Trophoblast cell (in vitro differentiated cells and primary cell): ENCODE results near the gene SDCCAG8.

Experiments
- DNase-seq, 2 donors: peaks; one replicate each; pipeline ENCODE4 v3.0.0-alpha.2; 2016
- H2AFZ ChIP-seq: 2 replicates; pipeline ENCODE4 v1.6.1; 2013; ENCODE audit warnings: low read length, moderate library complexity, mild to moderate bottlenecking; ENCODE audit not compliant: insufficient read depth, poor library complexity
- H2AK5ac ChIP-seq: 2 replicates; pipeline ENCODE4 v1.6.1; 2013; ENCODE audit warnings: mild to moderate bottlenecking, low read length
- H2BK120ac ChIP-seq: 2 replicates; pipeline ENCODE4 v1.6.1; 2013; ENCODE audit warnings: low read length, mild to moderate bottlenecking, moderate library complexity; ENCODE audit not compliant: insufficient read depth, poor library complexity
- H2BK12ac ChIP-seq: 2 replicates; pipeline ENCODE4 v1.6.1; 2013; ENCODE audit warnings: mild to moderate bottlenecking, low read length, moderate library complexity
- H2BK5ac ChIP-seq: 2 replicates; pipeline ENCODE4 v1.6.1; 2013; ENCODE audit warnings: low read length, low read depth, moderate library complexity, mild to moderate bottlenecking; ENCODE audit not compliant: poor library complexity
- H3K14ac ChIP-seq: 2 replicates; pipeline ENCODE4 v1.6.1; 2013; ENCODE audit warnings: mild to moderate bottlenecking, low read length
- H3K18ac ChIP-seq: 2 replicates; pipeline ENCODE4 v1.6.1; 2013; ENCODE audit warnings: mild to moderate bottlenecking, low read length
- H3K23ac ChIP-seq: 2 replicates; pipeline ENCODE4 v1.6.1; 2013; ENCODE audit warnings: low read length
- H3K27ac ChIP-seq: 2 replicates; pipeline ENCODE4 v1.5.1; 2013; ENCODE audit warnings: low read depth, mild to moderate bottlenecking, inconsistent platforms, low read length, moderate library complexity
- H3K27me3 ChIP-seq: 2 replicates; pipeline ENCODE4 v1.6.1; 2013; ENCODE audit warnings: inconsistent platforms, mild to moderate bottlenecking, low read length, moderate library complexity; ENCODE audit not compliant: insufficient read depth
- H3K36me3 ChIP-seq, 2 experiments: 1 replicate in 1 of 2; 2 replicates in 1 of 2; pipeline ENCODE4 v1.6.1; 2013; ENCODE audit warnings: low read length in 2 of 2, mild to moderate bottlenecking in 2 of 2, moderate library complexity in 1 of 2; ENCODE audit not compliant: insufficient read depth in 2 of 2, control insufficient read depth in 1 of 2
- H3K4ac ChIP-seq: 2 replicates; pipeline ENCODE4 v1.6.1; 2013; ENCODE audit warnings: low read depth, mild to moderate bottlenecking, low read length, moderate library complexity
- H3K4me1 ChIP-seq, 2 experiments: 1 replicate in 1 of 2; 2 replicates in 1 of 2; pipeline ENCODE4 v1.6.1; 2013; ENCODE audit warnings: low read length in 2 of 2, mild to moderate bottlenecking in 2 of 2, moderate library complexity in 1 of 2; ENCODE audit not compliant: insufficient read depth in 2 of 2, control insufficient read depth in 1 of 2
- H3K4me2 ChIP-seq: 2 replicates; pipeline ENCODE4 v1.6.1; 2013; ENCODE audit warnings: inconsistent platforms, mild to moderate bottlenecking, low read length, moderate library complexity
- H3K4me3 ChIP-seq: 2 replicates; pipeline ENCODE4 v1.5.1; 2013; ENCODE audit warnings: mild to moderate bottlenecking, low read depth, low read length, inconsistent platforms
- H3K79me1 ChIP-seq: one replicate; pipeline ENCODE4 v1.6.1; 2013; ENCODE audit warnings: low read length
- H3K79me2 ChIP-seq: 2 replicates; pipeline ENCODE4 v1.6.1; 2013; ENCODE audit warnings: low read length, mild to moderate bottlenecking; ENCODE audit not compliant: control insufficient read depth, insufficient read depth, poor library complexity
- H3K9ac ChIP-seq: 2 replicates; pipeline ENCODE4 v1.6.1; 2013; ENCODE audit warnings: mild to moderate bottlenecking, low read length
- H3K9me3 ChIP-seq: 2 replicates; pipeline ENCODE4 v1.6.1; 2013; ENCODE audit warnings: low read depth, mild to moderate bottlenecking, control low read depth, inconsistent platforms, low read length; ENCODE audit not compliant: insufficient read depth
- H4K12ac ChIP-seq: 2 replicates; pipeline ENCODE4 v1.6.1; 2013; ENCODE audit warnings: low read depth, mild to moderate bottlenecking, low read length, moderate library complexity
- H4K8ac ChIP-seq: 2 replicates; pipeline ENCODE4 v1.6.1; 2013; ENCODE audit warnings: low read depth, mild to moderate bottlenecking, low read length, moderate library complexity
- H4K91ac ChIP-seq: one replicate; pipeline ENCODE4 v1.6.1; 2013; ENCODE audit warnings: low read depth, mild to moderate bottlenecking, low read length, moderate library complexity
- WGBS: extraction: QIAGEN DNeasy Blood & Tissue Kit; methylation state at CpG from one replicate; pipeline ENCODE4 v1.1.7; 2013; ENCODE audit warnings: missing lambda C conversion rate; ENCODE audit not compliant: insufficient read length, insufficient coverage; ENCODE audit errors: extremely low coverage; 5-methylcytosine and 5-hydroxymethylcytosine counted together

Gene SDCCAG8

DNA sequence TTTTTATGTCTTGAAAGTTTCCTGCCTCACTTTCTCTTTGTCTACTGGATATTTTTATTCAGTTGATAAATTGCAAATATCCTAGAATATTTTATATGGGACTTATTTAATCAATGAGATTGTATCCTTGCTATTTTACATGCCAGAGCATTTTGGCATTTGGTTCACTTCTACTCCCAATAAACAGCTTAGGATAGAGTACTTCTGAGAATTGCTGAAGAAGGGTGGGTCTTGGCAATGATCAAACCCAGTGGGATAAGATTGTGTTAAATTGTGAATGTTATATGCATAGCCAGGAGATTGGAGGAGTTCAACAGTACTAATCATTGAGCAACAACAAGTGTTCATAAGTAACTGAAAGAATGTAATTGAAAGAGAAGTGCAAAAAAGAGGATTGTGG is 60.1 kb downstream of the SDCCAG8 start:
- DNase-seq: no peak
- Histone ChIP-seq H3K4me1 (peaks cover 0 to 2% of the 10 kb centered on the region in 2 experiments), H2BK120ac (no peak overlapping the region), H3K23ac (no peak overlapping the region), H2AK5ac (no peak overlapping the region), H2BK12ac (no peak overlapping the region), H3K79me1 (no peaks in the 10 kb centered on the region), H2AFZ (no peak overlapping the region), H3K18ac (no peak overlapping the region), H3K36me3 (peaks cover 2% of the 10 kb centered on the region in 2 experiments), H3K9me3 (no peaks in the 10 kb centered on the region), H4K8ac (no peak overlapping the region), H3K14ac (no peak overlapping the region), H3K4ac (no peak overlapping the region), H3K4me2 (no peak overlapping the region), H2BK5ac (no peak overlapping the region), H3K27me3 (no peaks in the 10 kb centered on the region), H4K91ac (no peak overlapping the region), H3K79me2 (no peaks in the 10 kb centered on the region), H3K4me3 (no peak overlapping the region), H4K12ac (no peak overlapping the region), H3K9ac (no peak overlapping the region), H3K27ac (no peak overlapping the region)

GRCh38 chr1:243316366-243316989 is 60.6 kb downstream of the SDCCAG8 start:
- no peak overlapping the region for H3K14ac ChIP-seq
- no peaks in the 10 kb centered on the region for H3K9me3 ChIP-seq
- no peak overlapping the region for H3K9ac ChIP-seq
- no peak overlapping the region for H3K4me3 ChIP-seq
- no peak overlapping the region for H2AK5ac ChIP-seq
- H3K4me1 ChIP-seq: peaks cover 0 to 2% of the 10 kb centered on the region in 2 experiments
- no peaks in the 10 kb centered on the region for H3K27me3 ChIP-seq
- H3K18ac ChIP-seq: no peak overlapping the region
- H2BK12ac ChIP-seq: no peak overlapping the region
- H4K91ac ChIP-seq: no peak overlapping the region
- no peak overlapping the region for H3K23ac ChIP-seq
- H2BK120ac ChIP-seq: no peak overlapping the region
- no CpG with 5 or more reads among the region's 12 CpGs for WGBS
- no peak overlapping the region for H3K4ac ChIP-seq
- H3K36me3 ChIP-seq: peaks cover 2% of the 10 kb centered on the region in 2 experiments
- no peaks in the 10 kb centered on the region for H3K79me2 ChIP-seq
- no peak overlapping the region for H3K4me2 ChIP-seq
- no peak overlapping the region for H4K12ac ChIP-seq
- DNase-seq: no peak
- no peak overlapping the region for H2BK5ac ChIP-seq
- H2AFZ ChIP-seq: no peak overlapping the region
- H4K8ac ChIP-seq: no peak overlapping the region
- H3K79me1 ChIP-seq: no peaks in the 10 kb centered on the region
- no peak overlapping the region for H3K27ac ChIP-seq

DNA sequence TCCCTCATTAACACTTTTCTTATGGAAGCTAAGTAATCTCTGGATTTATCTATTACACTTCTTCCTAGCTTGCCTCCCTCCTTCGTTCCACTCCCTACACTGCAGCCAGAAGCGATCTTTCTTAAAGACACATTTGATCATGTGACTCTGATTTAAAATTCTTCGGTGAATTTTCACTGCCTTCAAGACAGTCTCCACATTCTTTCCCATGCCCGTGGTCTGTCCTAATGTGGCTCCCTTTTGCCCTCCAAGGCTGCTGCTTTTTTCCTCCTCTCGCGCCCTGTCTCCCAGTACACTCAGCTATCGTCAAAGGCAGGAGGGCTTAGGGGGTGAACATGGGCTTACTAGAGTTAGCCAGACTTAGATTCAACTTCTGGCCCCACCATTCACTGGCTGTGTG is 64.4 kb downstream of the SDCCAG8 start:
- peak in 1 of 2 donors; percentile 35 for DNase-seq
- Histone ChIP-seq H2AK5ac (no peak overlapping the region), H3K4me2 (no peak overlapping the region), H3K18ac (no peak overlapping the region), H3K27me3 (no peaks in the 10 kb centered on the region), H2BK120ac (no peak overlapping the region), H2BK12ac (no peak overlapping the region), H2AFZ (no peak overlapping the region), H3K23ac (no peak overlapping the region), H2BK5ac (no peak overlapping the region), H3K79me2 (no peaks in the 10 kb centered on the region), H4K91ac (no peak overlapping the region), H3K4me3 (no peak overlapping the region), H3K9ac (no peak overlapping the region), H3K14ac (no peak overlapping the region), H3K36me3 (peaks cover 2% of the 10 kb centered on the region in 2 experiments), H3K4me1 (peaks cover 0 to 2% of the 10 kb centered on the region in 2 experiments), H3K79me1 (peaks cover 1% of the 10 kb centered on the region), H4K12ac (no peak overlapping the region), H3K27ac (no peak overlapping the region), H4K8ac (no peak overlapping the region), H3K9me3 (no peaks in the 10 kb centered on the region), H3K4ac (no peak overlapping the region)
- WGBS: no CpG with 5 or more reads among the region's 7 CpGs

DNA sequence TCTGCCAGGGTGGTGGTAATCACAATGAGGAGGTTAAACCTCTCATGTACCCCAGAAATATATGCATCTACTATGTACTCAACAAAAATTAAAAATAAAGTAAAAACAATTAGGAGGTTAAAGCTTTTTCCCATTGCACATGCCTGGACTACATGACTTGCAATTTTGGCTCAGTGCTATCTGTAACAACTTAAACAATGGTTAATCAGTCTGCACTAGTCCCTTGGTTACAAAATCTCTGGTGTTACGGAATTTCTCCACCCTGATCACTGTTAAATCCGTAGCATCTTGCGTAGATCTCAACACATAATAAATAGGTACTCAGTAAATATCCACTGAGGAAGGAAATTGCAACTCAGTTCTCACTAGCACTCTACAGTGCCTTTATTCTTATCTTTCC is 66.5 kb downstream of the SDCCAG8 start:
- H3K9me3 ChIP-seq: no peaks in the 10 kb centered on the region
- WGBS: no CpG with 5 or more reads among the region's 3 CpGs
- no peak overlapping the region for H2BK5ac ChIP-seq
- H3K4me2 ChIP-seq: no peak overlapping the region
- H2AK5ac ChIP-seq: no peak overlapping the region
- H3K79me2 ChIP-seq: no peaks in the 10 kb centered on the region
- H3K23ac ChIP-seq: no peak overlapping the region
- H4K8ac ChIP-seq: no peak overlapping the region
- H4K12ac ChIP-seq: no peak overlapping the region
- H3K4me1 ChIP-seq: peaks cover 0 to 2% of the 10 kb centered on the region in 2 experiments
- DNase-seq: no peak
- H2AFZ ChIP-seq: no peak overlapping the region
- H4K91ac ChIP-seq: no peak overlapping the region
- H3K14ac ChIP-seq: no peak overlapping the region
- H3K27ac ChIP-seq: no peak overlapping the region
- no peak overlapping the region for H3K4ac ChIP-seq
- no peak overlapping the region for H2BK120ac ChIP-seq
- peaks cover 1% of the 10 kb centered on the region for H3K79me1 ChIP-seq
- H2BK12ac ChIP-seq: no peak overlapping the region
- H3K9ac ChIP-seq: no peak overlapping the region
- H3K36me3 ChIP-seq: peaks cover 1 to 2% of the 10 kb centered on the region in 2 experiments
- H3K27me3 ChIP-seq: no peaks in the 10 kb centered on the region
- no peak overlapping the region for H3K4me3 ChIP-seq
- no peak overlapping the region for H3K18ac ChIP-seq
